IMR-90 (cell line): Measurements from ENCODE around the gene METTL24. TPM values are rescaled to one million over a fixed set of nuclear protein-coding genes. Genes with fewer than 3 reads are reported as not detected.

Source experiments
- ATAC-seq: fragments of 200-7000 bp; cut with Tn5 transposase; 2 replicates; pipeline ENCODE4 v1.9.1; 2020; ENCODE audit warnings: low read depth, mild to moderate bottlenecking, moderate library complexity
- BruUV-seq: library from RNA; stranded (reverse); fragments of 400-500 nt; replicated peaks from 2 replicates; lab custom pipeline; 2021; lab: Mats Ljungman, UMichigan
- CTCF ChIA-PET: fragments of 300-600 bp; formaldehyde crosslinking; extraction: SDS; loops from one replicate; lab custom pipeline; 2021; ENCODE audit warnings: antibody characterized with exemption; lab: Yijun Ruan, JAX
- POLR2A ChIA-PET: fragments of 300-600 bp; sonication (Branson Sonifier 250); formaldehyde crosslinking; loops from one replicate; lab custom pipeline; 2022; ENCODE audit warnings: antibody characterized with exemption; ENCODE audit not compliant: unreplicated experiment; lab: Charles Lee
- DNase-seq: peaks from one replicate; pipeline ENCODE4 v3.0.0; 2013
- H2AFZ ChIP-seq: replicated peaks from 2 replicates; pipeline ENCODE3; 2013; ENCODE audit warnings: low read length, mild to moderate bottlenecking; ENCODE audit not compliant: poor library complexity
- H2AK5ac ChIP-seq: 2 replicates; pipeline ENCODE4 v1.6.1; 2013; ENCODE audit warnings: low read depth, low read length, inconsistent platforms
- H2AK9ac ChIP-seq: replicated peaks from 2 replicates; pipeline ENCODE3; 2013; ENCODE audit warnings: mild to moderate bottlenecking, low read depth, low read length, moderate library complexity; ENCODE audit not compliant: poor library complexity
- H2BK120ac ChIP-seq: 2 replicates; pipeline ENCODE4 v1.6.1; 2013; ENCODE audit warnings: low read depth, low read length, inconsistent platforms
- H2BK15ac ChIP-seq: 3 replicates; pipeline ENCODE4 v1.6.1; 2013; ENCODE audit warnings: low read depth, low read length, inconsistent platforms
- H2BK20ac ChIP-seq: 2 replicates; pipeline ENCODE4 v1.6.1; 2013; ENCODE audit warnings: low read depth, mild to moderate bottlenecking, inconsistent platforms, low read length, moderate library complexity
- H2BK5ac ChIP-seq: 2 replicates; pipeline ENCODE4 v1.6.1; 2013; ENCODE audit warnings: mild to moderate bottlenecking, low read depth, low read length, inconsistent platforms; ENCODE audit not compliant: poor library complexity, severe bottlenecking
- H3K14ac ChIP-seq: replicated peaks from 2 replicates; pipeline ENCODE4 v1.6.1; 2013; ENCODE audit warnings: low read depth, low read length, inconsistent platforms
- H3K18ac ChIP-seq: 2 replicates; pipeline ENCODE4 v1.6.1; 2013; ENCODE audit warnings: low read depth, low read length, control low read depth
- H3K23ac ChIP-seq: 2 replicates; pipeline ENCODE4 v1.6.1; 2013; ENCODE audit warnings: low read depth, low read length, inconsistent platforms
- H3K27ac ChIP-seq: 2 replicates; pipeline ENCODE4 v1.5.1; 2013; ENCODE audit warnings: mild to moderate bottlenecking, control low read depth, low read length; ENCODE audit not compliant: insufficient read depth
- H3K27me3 ChIP-seq: 2 replicates; pipeline ENCODE4 v1.6.1; 2013; ENCODE audit warnings: low read length; ENCODE audit not compliant: control insufficient read depth, insufficient read depth
- H3K36me3 ChIP-seq: 2 replicates; pipeline ENCODE4 v1.6.1; 2013; ENCODE audit warnings: low read length, mixed read lengths; ENCODE audit not compliant: control insufficient read depth, insufficient read depth
- H3K4ac ChIP-seq: 2 replicates; pipeline ENCODE4 v1.6.1; 2013; ENCODE audit warnings: low read depth, low read length, inconsistent platforms
- H3K4me1 ChIP-seq: 2 replicates; pipeline ENCODE4 v1.6.1; 2013; ENCODE audit warnings: low read length, mixed read lengths; ENCODE audit not compliant: control insufficient read depth, insufficient read depth
- H3K4me2 ChIP-seq: 2 replicates; pipeline ENCODE4 v1.6.1; 2013; ENCODE audit warnings: low read depth, mild to moderate bottlenecking, control low read depth, low read length, moderate library complexity
- H3K4me3 ChIP-seq: 2 replicates; pipeline ENCODE4 v1.5.1; 2013; ENCODE audit warnings: low read depth, mild to moderate bottlenecking, control low read depth, low read length, moderate library complexity; ENCODE audit not compliant: insufficient read depth
- H3K56ac ChIP-seq: 2 replicates; pipeline ENCODE4 v1.6.1; 2013; ENCODE audit warnings: low read length, inconsistent platforms; ENCODE audit not compliant: insufficient read depth; ENCODE audit errors: extremely low read depth
- H3K79me1 ChIP-seq, 2 experiments: 2 replicates each; pipeline ENCODE4 v1.6.1; 2013; ENCODE audit warnings: low read length in 2 of 2, inconsistent platforms in 1 of 2, low read depth in 1 of 2
- H3K9ac ChIP-seq: 2 replicates; pipeline ENCODE4 v1.6.1; 2013; ENCODE audit warnings: low read depth, low read length, control low read depth
- H3K9me1 ChIP-seq: 2 replicates; pipeline ENCODE4 v1.6.1; 2013; ENCODE audit warnings: low read length, inconsistent platforms; ENCODE audit not compliant: insufficient read depth
- H3K9me3 ChIP-seq: 2 replicates; pipeline ENCODE4 v1.6.1; 2013; ENCODE audit warnings: low read length; ENCODE audit not compliant: control insufficient read depth, insufficient read depth
- H4K20me1 ChIP-seq: 2 replicates; pipeline ENCODE4 v1.6.1; 2013; ENCODE audit warnings: low read length, inconsistent platforms; ENCODE audit not compliant: insufficient read depth
- H4K5ac ChIP-seq: 2 replicates; pipeline ENCODE4 v1.6.1; 2013; ENCODE audit warnings: mild to moderate bottlenecking, low read depth, low read length, control low read depth
- H4K8ac ChIP-seq, 2 experiments: 2 replicates each; pipeline ENCODE4 v1.6.1; 2013; ENCODE audit warnings: low read depth in 2 of 2, low read length in 2 of 2, control low read depth in 1 of 2, inconsistent platforms in 1 of 2
- H4K91ac ChIP-seq: 2 replicates; pipeline ENCODE4 v1.6.1; 2013; ENCODE audit warnings: low read depth, low read length, inconsistent platforms; ENCODE audit not compliant: insufficient read depth
- BHLHE40 ChIP-seq: fragments of 150-350 bp; IDR thresholded peaks from 2 replicates; pipeline ENCODE4 v1.6.1; 2016; ENCODE audit warnings: mild to moderate bottlenecking, low read depth, low read length
- CEBPB ChIP-seq: IDR thresholded peaks from 2 replicates; pipeline ENCODE4 v1.6.1; 2012; ENCODE audit warnings: low read depth, low read length, improper control_type of control experiment
- CHD1 ChIP-seq: IDR thresholded peaks from 2 replicates; pipeline ENCODE4 v1.6.1; 2012; ENCODE audit warnings: low read depth, low read length, improper control_type of control experiment
- FOS ChIP-seq: fragments of 150-350 bp; IDR thresholded peaks from 2 replicates; pipeline ENCODE4 v1.6.1; 2016; ENCODE audit warnings: low read depth, low read length
- MAZ ChIP-seq: IDR thresholded peaks from 2 replicates; pipeline ENCODE4 v1.6.1; 2012; ENCODE audit warnings: low read depth, mild to moderate bottlenecking, low read length, improper control_type of control experiment, moderate library complexity, borderline replicate concordance
- RCOR1 ChIP-seq: IDR thresholded peaks from 2 replicates; pipeline ENCODE4 v1.6.1; 2012; ENCODE audit warnings: mild to moderate bottlenecking, low read length, improper control_type of control experiment; ENCODE audit not compliant: insufficient replicate concordance
- WGBS, 2 experiments: methylation state at CpG; one replicate each; pipeline versions ENCODE4 v1.1.5 to v1.1.7; 2013; ENCODE audit warnings: missing lambda C conversion rate in 2 of 2; ENCODE audit not compliant: insufficient read length in 1 of 2; ENCODE audit errors: extremely low coverage in 2 of 2; 5-methylcytosine and 5-hydroxymethylcytosine counted together
- dilution Hi-C: fragments of 300-500 bp; cut with HindIII; formaldehyde crosslinking; loops from one replicate; pipeline ENCODE4 v1.14.3; 2018; ENCODE audit warnings: low sequenced_read_pairs; ENCODE audit not compliant: unreplicated experiment
- in situ Hi-C: fragments of 300-500 bp; cut with MboI; formaldehyde crosslinking; loops from 3 replicates; pipeline ENCODE4 v1.14.3; 2019; ENCODE audit warnings: low sequenced_read_pairs, inconsistent platforms, mixed read lengths
- intact Hi-C: fragments of 100-400 bp; cut with micrococcal nuclease; formaldehyde crosslinking; loops from 2 replicates; pipeline ENCODE4 v1.10.0; 2022
- polyA plus RNA-seq, 3 experiments: library from polyadenylated mRNA; depleted of rRNA; stranded (reverse); fragments of >200 nt; gene quantifications; 2 replicates each; pipeline ENCODE4 v1.2.3, GENCODE V29; 2012; ENCODE audit warnings: low replicate concordance in 1 of 3
- total RNA-seq: library from RNA; depleted of rRNA; stranded (reverse); fragments of >200 nt; gene quantifications from 2 replicates; pipeline ENCODE4 v1.2.3, GENCODE V29; 2012; rRNA removed
- TF ChIP-seq, protein P1 (sequence below): fragments of 150-350 bp; IDR thresholded peaks from 2 replicates; pipeline ENCODE4 v1.6.1; 2016; ENCODE audit warnings: low read depth, mild to moderate bottlenecking, low read length, moderate library complexity, borderline replicate concordance

The METTL24 gene
- total and polyA plus RNA-seq, 2 of the 4 experiments (the other 2 are of a cell fraction): not detected

DNA sequence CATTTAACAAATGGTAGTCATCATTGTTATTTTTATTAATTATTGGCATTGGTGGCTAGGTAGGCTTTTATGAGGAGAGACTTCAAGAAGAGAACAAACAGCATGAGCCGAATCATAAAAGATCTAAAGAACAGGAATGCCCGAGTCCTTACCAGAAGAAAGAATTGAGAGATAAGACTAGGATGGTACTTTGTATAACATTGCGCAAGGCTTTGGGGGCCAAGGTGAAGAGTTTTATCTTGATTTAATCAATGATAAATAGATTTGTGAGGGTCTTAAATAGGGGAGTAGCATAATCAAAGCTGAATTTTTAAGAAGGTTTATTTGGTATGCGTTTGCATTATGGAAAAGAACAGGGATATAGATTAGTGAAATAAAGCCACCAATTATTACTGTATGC lies 162.5 kb downstream of the METTL24 start:
- Histone ChIP-seq H3K4me1 (no peaks in the 10 kb centered on the region), H3K4me2 (no peak overlapping the region), H2AK5ac (no peak overlapping the region), H3K4ac (no peak overlapping the region), H3K9ac (no peak overlapping the region), H4K20me1 (no peaks in the 10 kb centered on the region; the same call in none of the 2 replicates), H4K8ac (no peak overlapping the region), H3K27ac (no peak overlapping the region), H2AK9ac (no peak overlapping the region), H3K23ac (no peak overlapping the region), H3K36me3 (peaks cover 2% of the 10 kb centered on the region; the same call in 1 of the 2 replicates), H2BK15ac (no peak overlapping the region), H4K5ac (no peak overlapping the region), H3K9me1 (0 out of 2 replicates have a peak, but pooled peaks cover 2% of the 10 kb centered on the region), H3K79me1 (peaks cover 13 to 32% of the 10 kb centered on the region in 2 experiments; a peak in 3 of 4 replicates), H4K91ac (no peak overlapping the region), H2AFZ (no peak overlapping the region), H2BK120ac (no peak overlapping the region), H3K9me3 (no peaks in the 10 kb centered on the region), H3K18ac (no peak overlapping the region), H3K27me3 (no peaks in the 10 kb centered on the region), H3K56ac (no peak overlapping the region), H2BK5ac (no peak overlapping the region), H2BK20ac (no peak overlapping the region), H3K4me3 (no peak overlapping the region), H3K14ac (no peak overlapping the region)
- intact Hi-C loops: no loop called here
- ATAC-seq (no peak), DNase-seq (no peak)
- in situ Hi-C loops: no loop called here
- ChIA-PET POLR2A (no interaction called here), CTCF (no interaction called here)
- no TSS peak for BruUV-seq
- dilution Hi-C loops: no loop called here
- TF ChIP-seq, protein P1, sequence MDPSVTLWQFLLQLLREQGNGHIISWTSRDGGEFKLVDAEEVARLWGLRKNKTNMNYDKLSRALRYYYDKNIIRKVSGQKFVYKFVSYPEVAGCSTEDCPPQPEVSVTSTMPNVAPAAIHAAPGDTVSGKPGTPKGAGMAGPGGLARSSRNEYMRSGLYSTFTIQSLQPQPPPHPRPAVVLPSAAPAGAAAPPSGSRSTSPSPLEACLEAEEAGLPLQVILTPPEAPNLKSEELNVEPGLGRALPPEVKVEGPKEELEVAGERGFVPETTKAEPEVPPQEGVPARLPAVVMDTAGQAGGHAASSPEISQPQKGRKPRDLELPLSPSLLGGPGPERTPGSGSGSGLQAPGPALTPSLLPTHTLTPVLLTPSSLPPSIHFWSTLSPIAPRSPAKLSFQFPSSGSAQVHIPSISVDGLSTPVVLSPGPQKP: no peak
- no peak for TF ChIP-seq CHD1
- TF ChIP-seq BHLHE40: no peak
- TF ChIP-seq FOS: no peak
- no peak for TF ChIP-seq MAZ
- TF ChIP-seq CEBPB: peak; percentile 75
- TF ChIP-seq RCOR1: no peak
- 96 to 100% methylated on average over 1 to 3 of the region's 4 CpGs for WGBS, 2 experiments

Other genes starting within 250 kb of the METTL24 start
- gene WASF1, start 178.7 kb downstream of the METTL24 start, total RNA-seq: 3.0 and 4.4 TPM in 2 replicates
- gene WASF1, start 178.7 kb downstream of the METTL24 start, polyA plus RNA-seq (2012; rRNA removed): 15.6 and 17.3 TPM in 2 replicates
- gene CDC40, start 177.9 kb downstream of the METTL24 start, total RNA-seq: 16.8 and 26.7 TPM in 2 replicates
- gene CDC40, start 177.9 kb downstream of the METTL24 start, polyA plus RNA-seq (2012; rRNA removed): 7.0 TPM in 2 replicates
- 0.18 and 0.28 TPM in 2 replicates for gene DDO, start 57.2 kb upstream of the METTL24 start, total RNA-seq
- gene DDO, start 57.2 kb upstream of the METTL24 start, polyA plus RNA-seq (2012; rRNA removed): 0.13 and 0.15 TPM in 2 replicates
- not detected in 2 replicates for gene SLC22A16, start 118.3 kb upstream of the METTL24 start, total RNA-seq
- not detected in 2 replicates for gene SLC22A16, start 118.3 kb upstream of the METTL24 start, polyA plus RNA-seq (2012; rRNA removed)